Measurements from ENCODE around the gene CEACAM5.
"Not testable (repeated sequence)": the region's sequence is repeated elsewhere in the genome, so short reads cannot be mapped to it uniquely, and the experiment has no call there.

Gene CEACAM5

DNA sequence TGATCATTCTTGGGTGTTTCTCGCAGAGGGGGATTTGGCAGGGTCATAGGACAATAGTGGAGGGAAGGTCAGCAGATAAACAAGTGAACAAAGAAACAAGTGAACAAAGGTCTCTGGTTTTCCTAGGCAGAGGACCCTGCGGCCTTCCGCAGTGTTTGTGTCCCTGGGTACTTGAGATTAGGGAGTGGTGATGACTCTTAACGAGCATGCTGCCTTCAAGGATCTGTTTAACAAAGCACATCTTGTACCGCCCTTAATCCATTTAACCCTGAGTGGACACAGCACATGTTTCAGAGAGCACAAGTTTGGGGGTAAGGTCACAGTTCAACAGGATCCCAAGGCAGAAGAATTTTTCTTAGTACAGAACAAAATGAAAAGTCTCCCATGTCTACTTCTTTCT is 59.7 kb downstream of the CEACAM5 start:
- in situ Hi-C loops (cut with HindIII; ENCODE audit: low pct_ligation_motif_present, low pct_unique_long_range_greater_than_20kb, low sequenced_read_pairs); DNase-seq: not testable (repeated sequence)

DNA sequence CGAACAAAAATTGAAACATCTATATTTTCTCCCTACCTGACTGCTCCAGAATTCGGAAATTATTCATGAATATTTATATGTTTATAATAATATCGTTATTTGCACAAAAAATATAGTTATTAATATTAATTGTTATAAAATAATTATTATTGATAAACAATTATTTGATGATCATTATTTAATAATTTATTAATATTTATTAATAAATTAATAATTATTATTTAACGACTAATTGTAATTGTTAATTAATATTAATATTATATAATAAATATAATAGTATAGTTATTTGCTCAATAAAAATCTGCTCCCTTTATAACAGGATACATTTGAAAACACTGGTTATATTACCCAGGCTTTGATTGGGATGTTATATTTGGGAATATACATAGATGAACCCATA is 61.2 kb downstream of the CEACAM5 start:
- no peak for DNase-seq
- in situ Hi-C loops (cut with HindIII; ENCODE audit: low pct_ligation_motif_present, low pct_unique_long_range_greater_than_20kb, low sequenced_read_pairs) = no loop called here

DNA sequence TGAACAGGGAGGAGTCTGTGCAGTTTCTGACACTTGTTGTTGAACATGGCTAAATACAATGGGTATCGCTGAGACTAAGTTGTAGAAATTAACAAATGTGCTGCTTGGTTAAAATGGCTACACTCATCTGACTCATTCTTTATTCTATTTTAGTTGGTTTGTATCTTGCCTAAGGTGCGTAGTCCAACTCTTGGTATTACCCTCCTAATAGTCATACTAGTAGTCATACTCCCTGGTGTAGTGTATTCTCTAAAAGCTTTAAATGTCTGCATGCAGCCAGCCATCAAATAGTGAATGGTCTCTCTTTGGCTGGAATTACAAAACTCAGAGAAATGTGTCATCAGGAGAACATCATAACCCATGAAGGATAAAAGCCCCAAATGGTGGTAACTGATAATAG is 63.0 kb downstream of the CEACAM5 start:
- in situ Hi-C loops (cut with HindIII; ENCODE audit: low pct_ligation_motif_present, low pct_unique_long_range_greater_than_20kb, low sequenced_read_pairs) = no loop called here
- DNase-seq = no peak

DNA sequence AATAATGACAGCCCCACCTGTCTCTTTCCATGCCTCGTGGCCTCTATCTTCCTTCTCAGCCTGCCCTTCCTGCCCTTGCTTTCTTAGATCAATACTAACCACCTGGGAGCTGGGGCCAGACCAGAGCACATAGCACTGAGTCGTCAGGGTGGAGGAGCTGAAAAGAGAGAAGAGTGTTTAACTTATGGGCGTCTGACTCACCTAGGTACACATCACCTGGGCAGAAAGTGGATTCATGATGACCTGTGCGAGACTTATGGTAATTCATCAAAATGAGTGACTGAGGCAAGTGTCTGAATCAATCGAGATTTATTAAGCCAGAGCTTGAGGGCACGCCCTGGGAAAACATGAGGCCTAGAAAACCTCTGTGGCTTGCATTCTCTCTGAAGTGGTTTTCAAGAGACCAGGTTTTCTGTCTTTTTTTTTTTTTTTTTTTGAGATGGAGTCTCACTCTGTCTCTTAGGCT is 66.1 kb downstream of the CEACAM5 start:
- no peak for DNase-seq
- in situ Hi-C loops (cut with HindIII; ENCODE audit: low pct_ligation_motif_present, low pct_unique_long_range_greater_than_20kb, low sequenced_read_pairs) = no loop called here

DNA sequence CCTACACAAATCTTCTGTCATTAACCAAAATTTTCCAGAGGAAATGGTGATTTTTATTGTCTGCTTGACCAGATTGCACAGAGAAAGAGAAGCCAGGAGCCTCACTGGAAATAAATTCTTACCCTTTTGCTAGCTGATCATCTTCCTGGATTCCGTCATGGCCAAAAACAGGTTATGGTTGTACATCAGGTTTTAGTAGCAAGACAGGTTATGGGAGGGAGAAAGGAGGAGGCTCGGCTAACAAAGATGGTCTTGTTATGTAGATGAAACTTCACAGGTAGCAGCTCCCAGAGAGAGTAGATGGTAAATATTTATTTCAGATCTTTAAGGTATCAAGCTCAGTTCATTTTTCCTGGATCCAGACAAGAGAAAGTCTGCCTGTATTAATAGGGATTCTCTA is 68.3 kb downstream of the CEACAM5 start:
- in situ Hi-C loops (cut with HindIII; ENCODE audit: low pct_ligation_motif_present, low pct_unique_long_range_greater_than_20kb, low sequenced_read_pairs) = no loop called here
- DNase-seq = no peak
